ENCODE results near the gene GOSR1.
"Not testable (repeated sequence)": the region's sequence is repeated elsewhere in the genome, so short reads cannot be mapped to it uniquely, and the experiment has no call there.

GOSR1 gene

DNA sequence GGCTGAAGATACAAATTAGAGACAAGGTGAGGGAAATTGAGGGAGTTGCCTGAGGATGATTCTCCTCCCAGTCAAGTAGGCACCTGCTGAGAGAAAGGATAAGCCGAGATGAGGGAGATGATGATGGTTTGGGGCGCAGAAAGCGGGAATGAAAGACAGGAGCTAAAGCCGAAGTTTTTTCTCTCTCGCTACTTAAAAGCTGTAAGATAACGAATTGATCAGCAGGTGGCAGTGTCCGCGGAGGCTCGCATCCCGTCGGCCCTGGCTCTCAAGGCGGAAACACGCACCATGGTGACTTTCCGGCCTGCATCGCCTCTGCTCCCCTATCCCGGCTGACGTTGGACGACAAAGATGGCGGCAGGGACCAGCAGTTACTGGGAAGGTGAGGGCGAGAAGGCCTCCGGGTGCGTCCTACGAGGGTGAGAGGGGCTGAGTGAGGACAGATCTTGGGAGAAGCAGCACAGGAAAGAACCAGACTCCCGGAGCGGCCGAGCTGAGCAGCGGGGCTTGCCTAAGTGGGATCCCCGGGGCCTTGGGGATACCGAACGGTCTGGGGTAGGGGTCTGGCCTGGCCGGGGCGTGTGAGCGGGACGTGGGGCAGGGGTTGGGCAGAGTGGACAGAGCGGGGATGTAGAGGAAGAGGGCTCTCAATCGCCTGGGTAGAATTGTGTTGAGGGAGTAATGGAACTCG lies at the start of gene GOSR1:
Gene GOSR1 (plus strand): TSS at position 326 of the 691 bp plus-strand sequence. CDS start 26 bp downstream, at position 352.
- in situ Hi-C loops (cut with MboI; ENCODE audit: low sequenced_read_pairs): loop anchor here (5.0 kb wide), 1 partner anchor 75 kb away; no protein-coding TSS in a partner anchor

- in situ Hi-C loops (cut with MboI; ENCODE audit: low sequenced_read_pairs): no loop called here
These were observed 49.6 kb upstream of the GOSR1 start for GRCh38 chr17:30427611-30428010.

DNA sequence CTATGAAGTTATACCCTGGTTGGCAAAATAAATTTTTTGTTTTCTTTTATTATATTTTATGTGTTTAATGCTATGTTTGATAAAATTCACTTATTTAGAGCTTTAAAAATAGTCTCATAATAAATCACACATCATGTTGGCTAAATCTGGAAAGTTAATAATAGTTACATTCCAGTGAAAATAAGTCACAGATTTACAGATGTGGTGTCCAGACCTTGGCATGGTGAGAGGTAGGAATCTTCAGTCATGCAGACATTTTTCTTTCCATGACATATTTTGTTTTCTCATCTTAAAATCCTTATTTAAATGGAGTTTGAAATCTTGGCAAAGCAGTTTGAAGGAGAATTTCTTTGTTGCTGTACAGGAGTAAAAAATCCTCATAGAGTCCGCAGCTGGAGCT lies 48.1 kb upstream of the GOSR1 start:
- in situ Hi-C loops (cut with MboI; ENCODE audit: low sequenced_read_pairs): no loop called here

DNA sequence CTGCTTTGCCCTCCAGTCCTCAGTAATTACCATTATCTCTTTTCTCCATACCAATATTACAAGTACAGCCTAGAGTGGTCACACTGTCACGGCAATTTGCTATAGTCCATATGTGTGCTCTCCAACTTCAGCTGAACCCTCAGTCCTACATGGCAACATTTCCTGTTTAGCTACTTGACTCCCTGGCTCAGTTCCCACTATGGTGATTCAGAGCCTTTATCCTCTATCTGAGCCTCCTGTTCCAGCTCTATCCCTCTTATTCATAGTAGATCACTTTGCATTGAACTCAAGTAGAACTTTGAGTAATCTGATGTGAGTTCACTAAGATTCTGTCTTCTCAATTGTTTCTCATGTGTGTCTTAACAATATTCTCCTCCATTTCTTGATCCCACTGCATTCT lies 43.7 kb upstream of the GOSR1 start:
- in situ Hi-C loops (cut with MboI; ENCODE audit: low sequenced_read_pairs): no loop called here

- in situ Hi-C loops (cut with MboI; ENCODE audit: low sequenced_read_pairs): no loop called here
These were observed 40.5 kb upstream of the GOSR1 start for GRCh38 chr17:30436729-30437128.

DNA sequence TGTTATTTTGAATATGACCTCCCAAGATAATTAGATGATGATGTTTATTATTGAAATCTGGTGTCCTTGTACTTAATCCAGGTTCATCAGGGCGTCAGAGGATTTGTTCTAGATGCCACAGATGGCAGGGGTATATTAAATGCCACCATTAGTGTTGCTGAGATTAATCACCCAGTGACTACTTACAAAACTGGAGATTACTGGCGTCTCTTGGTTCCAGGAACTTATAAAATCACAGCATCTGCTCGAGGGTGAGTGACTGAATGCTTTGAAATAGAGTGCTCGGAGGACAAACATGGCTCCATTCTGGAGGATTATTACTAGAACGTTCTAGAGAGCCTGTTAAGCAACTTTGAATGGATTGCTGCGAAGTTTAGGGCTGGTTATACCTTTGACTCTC lies 33.5 kb upstream of the GOSR1 start:
- in situ Hi-C loops (cut with MboI; ENCODE audit: low sequenced_read_pairs): no loop called here

DNA sequence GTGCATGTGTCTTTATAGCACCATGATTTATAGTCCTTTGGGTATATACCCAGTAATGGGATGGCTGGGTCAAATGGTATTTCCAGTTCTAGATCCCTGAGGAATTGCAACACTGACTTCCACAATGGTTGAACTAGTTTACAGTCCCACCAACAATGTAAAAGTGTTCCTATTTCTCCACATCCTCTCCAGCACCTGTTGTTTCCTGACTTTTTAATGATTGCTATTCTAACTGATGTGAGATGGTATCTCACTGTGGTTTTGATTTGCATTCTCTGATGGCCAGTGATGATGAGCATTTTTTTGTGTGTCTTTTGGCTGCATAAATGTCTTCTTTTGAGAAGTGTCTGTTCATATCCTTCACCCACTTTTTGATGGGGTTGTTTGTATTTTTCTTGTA lies 30.6 kb upstream of the GOSR1 start:
- in situ Hi-C loops (cut with MboI; ENCODE audit: low sequenced_read_pairs): not testable (repeated sequence)

- in situ Hi-C loops (cut with MboI; ENCODE audit: low sequenced_read_pairs): no loop called here
These were observed 27.7 kb upstream of the GOSR1 start for GRCh38 chr17:30449480-30449879.

DNA sequence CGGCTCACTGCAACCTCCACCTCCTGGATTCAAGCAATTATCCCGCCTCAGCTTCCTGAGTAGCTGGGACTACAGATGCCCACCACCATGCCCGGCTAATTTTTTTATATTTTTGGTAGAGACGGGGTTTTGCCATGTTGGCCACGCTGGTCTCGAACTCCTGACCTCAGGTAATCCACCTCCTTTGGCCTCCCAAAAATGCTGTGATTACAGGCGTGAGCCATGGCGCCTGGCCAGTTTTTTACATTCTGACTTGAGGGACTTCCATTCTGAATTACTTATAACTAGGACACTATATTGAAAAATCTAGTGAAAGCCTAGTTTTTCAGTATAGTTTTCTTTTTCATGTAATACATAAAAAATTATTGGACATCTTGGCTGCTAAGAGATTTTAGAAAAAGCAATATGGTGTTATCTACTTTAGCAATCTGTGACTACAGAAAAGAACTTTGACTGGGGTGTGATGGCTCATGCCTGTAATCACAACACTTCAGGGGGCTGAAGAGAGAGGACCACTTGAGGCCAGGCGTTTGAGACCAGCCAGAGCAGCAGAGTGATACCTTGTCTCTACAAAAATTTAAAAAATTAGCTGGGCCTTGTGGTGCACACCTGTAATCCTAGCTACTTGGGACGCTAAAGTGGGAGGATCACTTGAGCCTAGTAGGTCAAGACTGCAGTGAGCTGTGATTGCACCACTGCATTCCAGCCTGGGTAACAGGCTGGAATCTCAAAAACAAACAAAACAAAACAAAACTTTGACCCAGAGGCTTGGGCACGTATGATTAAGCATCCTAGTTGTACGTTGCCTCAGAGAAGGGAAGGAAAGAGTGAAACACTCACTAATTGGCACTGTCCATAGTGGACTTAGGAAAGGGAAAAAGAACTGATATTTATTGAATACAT lies 26.8 kb upstream of the GOSR1 start:
- in situ Hi-C loops (cut with MboI; ENCODE audit: low sequenced_read_pairs): no loop called here

DNA sequence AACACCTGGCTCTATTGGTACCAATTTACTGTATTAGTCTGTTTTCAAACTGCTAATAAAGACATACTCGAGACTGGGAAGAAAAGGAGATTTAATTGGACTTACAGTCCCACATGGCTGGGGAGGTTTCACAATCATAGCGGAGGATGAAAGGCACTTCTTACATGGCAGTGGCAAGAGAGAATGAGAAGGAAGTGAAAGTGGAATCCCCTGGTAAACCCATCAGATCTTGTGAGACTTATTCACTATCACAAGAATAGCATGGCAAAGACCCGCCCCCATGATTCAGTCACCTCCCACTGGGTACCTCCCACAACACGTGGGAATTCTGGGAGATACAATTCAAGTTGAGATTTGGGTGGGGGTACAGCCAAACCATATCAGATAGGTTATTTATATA lies 22.6 kb upstream of the GOSR1 start:
- in situ Hi-C loops (cut with MboI; ENCODE audit: low sequenced_read_pairs): no loop called here

GRCh38 chr17:30458371-30458770 lies 18.8 kb upstream of the GOSR1 start:
- in situ Hi-C loops (cut with MboI; ENCODE audit: low sequenced_read_pairs): no loop called here

DNA sequence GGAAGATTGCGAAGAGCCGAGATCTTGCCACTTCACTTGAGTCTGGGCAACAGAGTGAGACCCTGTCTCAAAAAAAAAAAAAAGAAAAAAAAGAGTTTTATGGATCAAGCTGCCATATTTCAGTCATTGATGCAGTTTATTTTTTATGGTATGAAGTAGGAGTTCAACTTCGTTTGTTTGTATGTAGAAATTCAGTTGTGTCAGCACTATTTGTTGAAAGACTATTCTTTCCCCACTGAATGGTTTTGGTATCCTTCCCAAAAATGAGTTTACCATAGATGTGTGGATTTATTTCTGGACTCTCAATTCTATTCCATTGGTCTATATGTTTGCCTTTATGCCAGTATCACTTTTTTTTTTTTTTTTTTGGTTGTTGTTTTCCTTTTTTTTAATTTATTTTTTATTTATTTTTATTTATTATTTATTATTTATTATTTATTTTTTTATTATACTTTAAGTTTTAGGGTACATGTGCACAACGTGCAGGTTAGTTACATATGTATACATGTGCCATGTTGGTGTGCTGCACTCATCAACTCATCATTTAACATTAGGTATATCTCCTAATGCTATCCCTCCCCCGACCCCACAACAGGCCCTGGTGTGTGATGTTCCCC lies 18.3 kb upstream of the GOSR1 start:
- in situ Hi-C loops (cut with MboI; ENCODE audit: low sequenced_read_pairs): not testable (repeated sequence)

DNA sequence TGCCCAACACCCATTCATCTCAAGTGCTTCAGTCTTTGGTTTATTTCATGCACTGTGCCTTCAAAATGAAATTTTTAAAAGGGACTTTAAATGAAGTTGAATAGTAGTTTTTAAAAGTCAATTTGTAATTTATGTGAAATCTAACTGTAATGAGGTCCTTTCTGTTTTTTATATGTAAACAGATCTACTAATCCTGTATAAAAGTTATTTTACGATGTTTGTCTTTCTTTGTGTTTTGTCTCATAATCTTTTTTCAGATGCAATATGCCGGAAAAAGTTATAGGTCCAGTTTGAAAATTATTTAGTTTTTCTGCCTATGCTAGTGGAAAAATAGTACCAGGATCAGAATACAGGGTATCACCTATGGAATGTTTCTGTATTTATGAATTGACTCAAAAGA lies 8.7 kb upstream of the GOSR1 start:
- in situ Hi-C loops (cut with MboI; ENCODE audit: low sequenced_read_pairs): no loop called here

DNA sequence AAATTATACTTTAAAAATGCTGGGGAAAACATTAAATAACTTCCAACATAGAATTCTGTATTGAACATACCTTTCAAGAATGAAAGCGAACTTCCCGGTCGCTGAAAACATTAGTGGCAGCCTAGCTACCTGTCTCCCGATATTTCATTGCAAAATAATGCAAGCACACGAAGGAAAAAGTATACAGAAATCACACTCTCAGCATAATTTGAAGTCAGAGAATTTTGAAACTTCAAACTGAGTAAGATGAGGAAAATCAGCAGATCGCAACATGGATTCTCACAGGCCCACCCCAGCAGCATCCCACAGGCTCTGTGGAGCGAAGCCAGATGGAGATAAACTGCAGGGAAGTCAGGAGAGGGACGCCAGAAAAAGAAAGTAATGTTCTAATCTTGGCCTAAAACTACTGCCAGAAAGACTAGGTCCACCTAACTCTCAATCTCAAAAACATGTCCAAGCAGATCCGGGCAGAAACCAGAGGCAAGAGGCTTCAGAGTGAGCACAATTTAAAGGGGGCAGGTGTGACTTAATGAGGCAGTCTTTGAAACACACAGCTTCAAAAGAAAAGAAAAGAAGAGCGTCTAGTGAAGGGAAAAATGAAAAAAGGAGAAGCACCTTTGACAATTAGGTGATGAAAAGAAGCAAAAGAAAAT lies 4.8 kb upstream of the GOSR1 start:
- in situ Hi-C loops (cut with MboI; ENCODE audit: low sequenced_read_pairs): no loop called here

GRCh38 chr17:30475206-30475605 lies 2.0 kb upstream of the GOSR1 start:
- in situ Hi-C loops (cut with MboI; ENCODE audit: low sequenced_read_pairs): loop anchor here (5.0 kb wide), 1 partner anchor 77 kb away; no protein-coding TSS in a partner anchor

- in situ Hi-C loops (cut with MboI; ENCODE audit: low sequenced_read_pairs): loop anchor here (5.0 kb wide), 1 partner anchor 76 kb away; no protein-coding TSS in a partner anchor
These were observed 504 bp upstream of the GOSR1 start for GRCh38 chr17:30476726-30477082.

GRCh38 chr17:30477774-30478115 lies 537 bp downstream of the GOSR1 start:
- in situ Hi-C loops (cut with MboI; ENCODE audit: low sequenced_read_pairs): loop anchor here (5.0 kb wide), 1 partner anchor 75 kb away; no protein-coding TSS in a partner anchor

DNA sequence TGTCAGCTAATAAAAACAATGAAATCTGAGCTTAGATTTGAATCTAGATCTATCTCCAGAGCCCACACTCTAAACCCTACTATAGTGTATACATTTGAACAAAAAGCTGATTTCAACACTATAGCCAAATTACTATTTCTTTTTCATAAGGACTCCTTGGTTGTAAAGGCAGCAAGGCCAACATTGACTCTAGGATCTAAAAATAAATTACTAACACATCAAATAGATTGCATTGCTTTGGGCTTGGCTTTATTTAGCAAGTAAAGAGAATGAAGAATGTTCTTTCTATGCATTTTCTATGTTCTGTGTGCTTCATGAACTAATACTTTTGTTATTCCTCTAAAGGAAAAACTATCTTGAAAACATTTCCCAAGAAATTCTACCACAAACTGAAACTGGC lies 5.3 kb downstream of the GOSR1 start:
- in situ Hi-C loops (cut with MboI; ENCODE audit: low sequenced_read_pairs): no loop called here

- in situ Hi-C loops (cut with MboI; ENCODE audit: low sequenced_read_pairs): no loop called here
These were observed 6.0 kb downstream of the GOSR1 start for GRCh38 chr17:30483159-30483558.

GRCh38 chr17:30493780-30494179 lies 16.6 kb downstream of the GOSR1 start:
- in situ Hi-C loops (cut with MboI; ENCODE audit: low sequenced_read_pairs): no loop called here

DNA sequence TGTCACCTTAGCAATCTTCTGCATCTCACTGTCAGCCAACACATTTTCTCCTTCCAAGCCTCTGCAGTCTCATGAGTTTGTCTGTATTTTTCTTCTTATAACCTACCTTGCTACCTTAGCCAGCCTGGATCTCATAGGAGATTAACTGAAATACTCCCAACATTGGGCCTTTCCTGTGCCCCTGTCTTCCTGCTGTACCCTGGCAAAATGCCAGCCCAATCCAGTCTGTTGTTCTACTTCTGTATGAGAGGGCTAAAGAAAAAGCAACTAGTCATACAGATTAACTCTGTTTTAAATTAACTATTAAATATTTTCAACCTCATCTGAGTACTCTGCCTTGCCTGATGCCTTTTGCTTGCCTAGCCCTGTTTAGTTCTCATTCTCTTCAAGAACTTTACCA lies 18.4 kb downstream of the GOSR1 start:
- in situ Hi-C loops (cut with MboI; ENCODE audit: low sequenced_read_pairs): no loop called here
